CD4-positive, alpha-beta T cell treated with Interleukin-15 for 4 hours (primary cell): ENCODE measurements around the gene SPEF2.

Experiments used
- DNase-seq: peaks from one replicate; pipeline ENCODE4 v3.0.0-alpha.2; 2020; ENCODE audit warnings: low spot score

Gene SPEF2

GRCh38 chr5:35617435-35618303, at the start of gene SPEF2:
TSS of gene SPEF2 (plus strand) at chr5:35617863. CDS start at chr5:35617998, 135 bp downstream.
- DNase-seq = peak; percentile 77

- DNase-seq = no peak
Measured at GRCh38 chr5:35575578-35575977, 42.1 kb upstream of the SPEF2 start.

GRCh38 chr5:35587419-35587818, 30.2 kb upstream of the SPEF2 start:
- DNase-seq = no peak

GRCh38 chr5:35593338-35593737, 24.3 kb upstream of the SPEF2 start:
- no peak for DNase-seq

GRCh38 chr5:35598707-35599370, 18.8 kb upstream of the SPEF2 start:
- no peak for DNase-seq

- no peak for DNase-seq
Measured at GRCh38 chr5:35600591-35600990, 17.1 kb upstream of the SPEF2 start.

GRCh38 chr5:35608881-35609779, 8.5 kb upstream of the SPEF2 start:
- no peak for DNase-seq

GRCh38 chr5:35617060-35617434, 616 bp upstream of the SPEF2 start:
- no peak for DNase-seq

- DNase-seq = no peak
Measured at GRCh38 chr5:35618304-35618636, 607 bp downstream of the SPEF2 start.

- no peak for DNase-seq
Measured at GRCh38 chr5:35618781-35619180, 1.1 kb downstream of the SPEF2 start.

GRCh38 chr5:35622974-35623373, 5.3 kb downstream of the SPEF2 start:
- no peak for DNase-seq

GRCh38 chr5:35623991-35624390, 6.3 kb downstream of the SPEF2 start:
- DNase-seq = no peak

- no peak for DNase-seq
Measured at GRCh38 chr5:35626108-35626507, 8.4 kb downstream of the SPEF2 start.

GRCh38 chr5:35626553-35626952, 8.9 kb downstream of the SPEF2 start:
- no peak for DNase-seq

GRCh38 chr5:35634326-35634725, 16.7 kb downstream of the SPEF2 start:
- no peak for DNase-seq

GRCh38 chr5:35640623-35641022, 23.0 kb downstream of the SPEF2 start:
- no peak for DNase-seq

- no peak for DNase-seq
Measured at GRCh38 chr5:35644543-35644942, 26.9 kb downstream of the SPEF2 start.

- DNase-seq = no peak
Measured at GRCh38 chr5:35647128-35647527, 29.5 kb downstream of the SPEF2 start.

- no peak for DNase-seq
Measured at GRCh38 chr5:35647712-35648111, 30.0 kb downstream of the SPEF2 start.

GRCh38 chr5:35651002-35651756, 33.5 kb downstream of the SPEF2 start:
- DNase-seq = peak; percentile 81

- DNase-seq = no peak
Measured at GRCh38 chr5:35656721-35657120, 39.1 kb downstream of the SPEF2 start.

GRCh38 chr5:35657877-35658276, 40.2 kb downstream of the SPEF2 start:
- DNase-seq = no peak
